Smooth muscle cell of the brain vasculature (primary cell): ENCODE measurements around the gene BCAM.
A peak's percentile ranks its signal among the peaks of the same experiment; 100 is the strongest.
"Not testable (repeated sequence)": the region's sequence is repeated elsewhere in the genome, so short reads cannot be mapped to it uniquely, and the experiment has no call there.

Source experiments
- DNase-seq: peaks from one replicate; pipeline ENCODE4 v3.0.0-alpha.2; 2012; ENCODE audit warnings: low read depth, low spot score

Gene BCAM, protein sequence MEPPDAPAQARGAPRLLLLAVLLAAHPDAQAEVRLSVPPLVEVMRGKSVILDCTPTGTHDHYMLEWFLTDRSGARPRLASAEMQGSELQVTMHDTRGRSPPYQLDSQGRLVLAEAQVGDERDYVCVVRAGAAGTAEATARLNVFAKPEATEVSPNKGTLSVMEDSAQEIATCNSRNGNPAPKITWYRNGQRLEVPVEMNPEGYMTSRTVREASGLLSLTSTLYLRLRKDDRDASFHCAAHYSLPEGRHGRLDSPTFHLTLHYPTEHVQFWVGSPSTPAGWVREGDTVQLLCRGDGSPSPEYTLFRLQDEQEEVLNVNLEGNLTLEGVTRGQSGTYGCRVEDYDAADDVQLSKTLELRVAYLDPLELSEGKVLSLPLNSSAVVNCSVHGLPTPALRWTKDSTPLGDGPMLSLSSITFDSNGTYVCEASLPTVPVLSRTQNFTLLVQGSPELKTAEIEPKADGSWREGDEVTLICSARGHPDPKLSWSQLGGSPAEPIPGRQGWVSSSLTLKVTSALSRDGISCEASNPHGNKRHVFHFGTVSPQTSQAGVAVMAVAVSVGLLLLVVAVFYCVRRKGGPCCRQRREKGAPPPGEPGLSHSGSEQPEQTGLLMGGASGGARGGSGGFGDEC

DNA sequence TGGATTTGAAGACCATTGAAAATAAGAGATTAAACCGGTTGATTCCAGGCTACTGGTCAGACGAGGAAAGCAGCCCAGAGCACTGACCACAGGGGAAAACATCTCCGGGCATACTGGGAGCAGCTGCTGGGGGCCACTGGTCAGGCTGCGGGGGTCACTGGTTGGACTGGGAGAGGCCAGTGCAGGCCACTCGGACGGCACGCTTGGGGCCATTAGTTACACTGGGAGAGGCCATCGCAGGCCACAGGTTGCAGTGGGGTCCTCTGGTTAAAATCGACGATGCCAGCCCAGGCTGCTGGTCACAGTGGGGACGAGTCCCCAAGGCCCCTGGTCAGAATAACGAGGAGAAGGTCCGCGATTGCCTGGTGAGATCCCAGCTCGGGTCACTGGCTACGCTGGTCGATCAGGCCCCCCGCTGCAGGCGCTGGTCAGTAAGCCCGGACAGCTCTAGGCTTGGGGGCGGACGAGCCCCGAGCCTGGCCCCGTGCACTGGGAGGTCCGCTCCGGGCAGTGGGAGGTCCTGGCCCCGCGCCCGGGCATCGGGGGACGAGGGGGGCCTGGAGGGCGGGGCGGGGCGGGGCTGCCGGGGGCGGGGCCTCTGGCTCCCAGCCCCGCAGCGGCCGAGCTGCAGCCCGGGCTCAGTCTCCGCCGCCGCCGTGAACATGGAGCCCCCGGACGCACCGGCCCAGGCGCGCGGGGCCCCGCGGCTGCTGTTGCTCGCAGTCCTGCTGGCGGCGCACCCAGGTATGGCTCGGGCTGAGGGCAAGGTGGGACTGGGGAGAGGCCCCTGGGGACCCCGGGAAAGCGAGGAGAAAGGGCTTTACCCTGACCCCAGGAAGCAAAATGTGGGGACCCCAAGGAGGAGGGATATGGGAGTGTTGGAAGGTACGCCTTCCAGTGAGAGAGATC is at the start of gene BCAM:
Gene BCAM (plus strand): TSS at position 641 of the 909 bp plus-strand sequence. CDS start 22 bp downstream, at position 663.
- no peak for DNase-seq

DNA sequence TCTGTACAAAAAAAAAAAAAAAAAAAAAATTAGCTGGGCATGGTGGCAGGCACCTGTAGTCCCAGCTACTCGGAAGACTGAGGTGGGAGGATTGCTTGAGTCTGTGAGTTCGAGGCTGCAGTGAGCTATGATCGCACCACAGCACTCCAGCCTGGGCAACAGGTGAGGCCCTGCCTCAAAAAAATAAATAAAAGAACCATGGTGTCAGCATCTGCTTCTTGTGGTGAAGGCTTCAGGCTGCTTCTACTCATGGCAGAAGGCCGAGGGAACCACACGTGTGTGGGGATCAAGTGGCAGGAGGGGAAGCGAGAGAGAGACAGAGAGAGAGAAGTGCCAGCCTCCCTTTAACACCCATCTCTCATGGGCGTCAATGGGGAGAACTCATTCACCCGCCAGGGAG is 46.9 kb upstream of the BCAM start:
- DNase-seq = no peak

DNA sequence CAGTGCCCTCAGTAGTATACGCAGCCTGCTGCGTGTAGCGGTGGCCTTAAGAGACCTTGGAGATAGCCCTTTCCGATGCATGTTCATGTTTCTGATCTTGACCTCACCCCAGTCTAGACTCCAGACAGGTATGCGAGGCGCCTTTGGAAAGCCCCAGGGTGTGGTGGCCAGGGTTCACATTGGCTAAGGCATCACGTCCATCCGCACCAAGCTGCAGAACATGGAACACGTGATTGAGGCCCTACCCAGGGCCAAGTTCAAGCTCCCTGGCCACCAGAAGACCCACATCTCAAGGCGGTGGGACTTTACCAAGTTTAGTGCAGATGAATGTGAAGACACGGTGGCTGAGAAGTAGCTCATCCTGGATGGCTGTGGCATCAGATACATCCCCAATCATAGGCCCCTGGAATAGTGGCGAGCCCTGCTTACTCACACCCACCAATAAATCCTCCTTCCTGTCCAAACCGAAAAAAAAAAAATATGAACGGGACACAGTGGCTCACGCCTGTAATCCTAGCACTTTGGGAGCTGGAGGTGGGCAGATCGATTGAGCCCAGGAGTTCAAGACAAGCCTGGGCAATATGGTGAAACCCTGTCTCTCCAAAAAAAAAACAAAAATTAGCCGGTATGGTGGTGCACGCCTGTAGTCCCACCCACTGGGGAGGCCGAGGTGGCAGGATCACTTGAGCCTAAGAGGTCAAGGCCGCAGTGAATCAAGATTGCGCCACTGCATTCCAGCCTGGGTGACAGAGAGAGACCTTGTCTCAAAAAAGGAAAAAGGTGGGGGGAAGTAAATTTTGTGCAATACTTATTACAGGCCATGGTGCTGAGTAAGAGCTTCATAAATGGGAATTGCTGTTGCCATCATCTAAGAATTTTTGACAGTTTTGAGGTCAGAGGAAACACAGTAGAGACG is 43.6 kb upstream of the BCAM start:
- DNase-seq = no peak

DNA sequence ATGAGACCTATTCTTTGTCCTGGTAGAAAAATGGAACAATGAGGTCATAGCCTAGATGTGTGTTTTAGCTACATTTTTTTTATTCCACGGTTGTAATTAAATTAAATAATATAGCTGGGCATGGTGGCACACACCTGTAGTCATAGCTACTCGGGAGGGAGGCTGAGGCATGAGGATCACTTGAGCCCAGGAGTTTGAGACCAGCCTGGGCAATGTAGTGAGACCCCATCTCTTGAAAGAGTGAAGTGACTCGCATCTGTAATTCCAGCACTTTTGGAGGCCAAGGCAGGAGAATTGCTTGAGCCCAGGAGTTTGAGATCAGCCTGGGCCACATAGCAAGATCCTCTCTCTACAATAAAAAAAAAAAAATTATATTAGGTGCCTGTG is 43.0 kb upstream of the BCAM start:
- no peak for DNase-seq

DNA sequence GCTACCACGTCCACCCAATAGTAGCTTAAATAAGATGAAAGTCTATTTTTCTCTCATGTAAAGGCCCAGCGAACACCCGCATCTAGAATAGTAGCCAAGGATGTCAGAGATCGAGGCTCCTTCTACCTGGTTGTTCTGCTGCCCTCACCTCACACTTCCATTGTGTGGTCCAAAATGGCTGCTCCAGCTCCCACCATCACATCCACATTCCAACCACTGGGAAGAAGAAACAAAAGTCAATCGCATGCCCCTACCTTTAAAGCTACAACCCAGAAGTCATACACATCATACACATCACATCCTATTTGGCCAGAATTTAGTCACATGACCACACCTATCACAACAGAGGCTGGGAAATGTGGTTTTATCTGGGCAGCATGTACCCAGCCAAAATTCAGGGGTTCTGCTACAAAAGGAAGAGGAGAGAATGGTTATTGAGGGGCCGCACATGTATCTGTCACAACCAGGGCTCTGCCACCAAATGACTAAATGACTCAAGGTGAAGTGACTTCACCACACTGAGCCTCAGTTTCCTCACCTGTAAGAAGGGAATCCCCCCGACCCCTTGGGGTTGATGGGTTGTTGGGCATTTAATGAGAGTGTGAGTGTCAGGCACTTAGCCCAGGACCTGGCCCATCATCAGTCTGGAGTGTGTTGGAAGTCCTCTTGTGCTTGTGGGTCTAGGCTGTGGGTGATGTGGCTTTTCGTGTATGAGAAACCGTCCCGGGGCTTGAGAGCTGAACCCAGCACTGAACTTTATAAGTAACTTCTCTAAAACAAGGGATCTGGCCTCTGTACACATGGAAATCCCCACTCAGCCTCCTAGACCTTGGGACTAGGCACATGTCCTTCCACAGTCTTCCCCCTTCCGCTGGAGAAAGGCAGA is 41.4 kb upstream of the BCAM start:
- no peak for DNase-seq

DNA sequence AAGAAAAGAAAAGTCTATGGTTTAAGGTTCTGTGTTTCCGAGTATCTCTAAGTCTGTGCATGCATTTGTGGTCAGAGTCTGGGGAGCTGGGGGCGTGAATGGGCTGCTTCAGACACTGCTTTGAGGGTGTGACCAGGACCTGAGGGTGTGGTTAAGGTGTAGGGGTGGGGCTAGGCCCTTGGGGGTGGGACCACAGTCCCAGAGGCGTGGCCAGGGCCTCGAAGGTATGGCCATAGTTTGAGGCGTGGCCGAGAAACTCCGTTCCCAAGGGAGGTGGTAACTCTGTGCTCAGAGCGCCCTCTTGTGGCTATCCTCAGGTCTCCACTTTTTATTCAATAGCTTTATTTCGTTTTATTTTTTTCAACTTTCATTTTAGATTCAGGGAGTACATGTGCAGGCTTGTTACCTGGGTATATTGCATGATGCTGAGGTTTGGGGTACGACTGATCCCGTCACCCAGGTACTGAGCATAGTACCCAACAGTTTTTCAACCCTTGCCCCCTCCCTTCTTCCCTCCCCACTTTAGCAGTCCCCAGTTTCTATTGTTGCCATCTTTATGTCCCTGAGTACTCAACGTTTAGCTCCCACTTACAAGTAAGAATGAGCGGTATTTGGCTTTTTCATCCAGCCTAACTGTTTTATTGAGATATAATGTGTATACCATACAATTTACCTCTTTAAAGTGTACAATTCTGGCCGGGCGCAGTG is 38.2 kb upstream of the BCAM start:
- DNase-seq = peak; percentile 77

DNA sequence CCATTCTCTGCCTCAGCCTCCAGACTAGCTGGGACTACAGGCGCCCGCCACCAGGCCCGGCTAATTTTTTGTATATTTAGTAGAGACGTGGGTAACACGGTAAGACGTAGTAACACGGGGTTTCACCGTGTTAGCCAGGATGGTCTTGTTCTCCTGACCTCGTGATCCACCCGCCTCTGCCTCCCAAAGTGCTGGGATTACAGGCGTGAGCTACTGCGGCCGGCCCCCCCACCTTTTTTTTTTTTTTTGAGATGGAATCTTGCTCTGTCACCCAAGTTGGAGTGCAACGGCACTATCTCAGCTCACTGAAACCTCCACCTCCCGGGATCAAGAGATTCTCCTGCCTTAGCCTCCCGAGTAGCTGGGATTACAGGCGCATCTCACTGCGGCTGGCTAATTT is 36.8 kb upstream of the BCAM start:
- not testable (repeated sequence) for DNase-seq

DNA sequence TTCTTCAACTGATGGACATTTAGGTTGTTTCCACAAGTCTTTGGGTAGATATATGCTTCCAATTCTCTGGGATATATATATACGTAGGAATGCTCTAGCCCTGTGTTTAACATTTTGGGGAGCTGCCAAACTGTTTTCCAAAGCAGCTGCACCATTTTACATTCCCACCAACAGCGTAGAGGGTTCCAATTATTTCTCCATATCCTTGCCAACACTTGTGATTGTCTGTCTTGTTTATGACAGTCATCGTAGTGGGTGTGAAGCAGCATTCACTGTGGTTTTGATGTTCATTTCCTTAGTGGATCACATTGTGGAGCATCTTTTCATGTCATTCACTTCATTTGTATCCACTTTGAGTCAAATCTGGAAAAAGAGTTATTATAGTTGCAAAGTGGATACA is 35.9 kb upstream of the BCAM start:
- no peak for DNase-seq

DNA sequence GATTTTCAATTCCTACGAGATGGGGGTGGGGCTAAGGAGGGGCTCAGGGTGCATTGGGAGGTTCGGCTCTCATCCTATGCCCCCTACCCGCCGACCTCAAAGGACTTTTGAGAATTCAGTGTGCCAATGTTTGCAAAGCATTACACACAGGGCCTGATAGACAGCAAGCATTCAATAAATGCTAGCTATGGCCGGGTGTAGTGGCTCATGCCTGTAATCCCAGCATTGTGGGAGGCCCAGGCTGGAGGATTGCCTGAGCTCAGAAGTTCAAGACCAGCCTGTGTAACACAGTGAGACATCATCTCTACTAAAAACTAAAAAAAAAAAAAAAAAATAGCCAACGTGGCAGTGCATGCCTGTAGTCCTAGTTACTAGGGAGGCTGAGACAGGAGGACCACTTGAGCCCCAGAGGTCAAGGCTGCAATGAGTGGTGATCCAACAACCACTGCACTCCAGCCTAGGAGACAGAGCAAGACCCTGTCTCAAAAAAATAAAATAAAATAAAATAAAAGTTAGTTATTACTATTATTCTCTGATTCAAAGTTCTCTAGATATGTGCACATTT is 33.1 kb upstream of the BCAM start:
- DNase-seq = no peak

DNA sequence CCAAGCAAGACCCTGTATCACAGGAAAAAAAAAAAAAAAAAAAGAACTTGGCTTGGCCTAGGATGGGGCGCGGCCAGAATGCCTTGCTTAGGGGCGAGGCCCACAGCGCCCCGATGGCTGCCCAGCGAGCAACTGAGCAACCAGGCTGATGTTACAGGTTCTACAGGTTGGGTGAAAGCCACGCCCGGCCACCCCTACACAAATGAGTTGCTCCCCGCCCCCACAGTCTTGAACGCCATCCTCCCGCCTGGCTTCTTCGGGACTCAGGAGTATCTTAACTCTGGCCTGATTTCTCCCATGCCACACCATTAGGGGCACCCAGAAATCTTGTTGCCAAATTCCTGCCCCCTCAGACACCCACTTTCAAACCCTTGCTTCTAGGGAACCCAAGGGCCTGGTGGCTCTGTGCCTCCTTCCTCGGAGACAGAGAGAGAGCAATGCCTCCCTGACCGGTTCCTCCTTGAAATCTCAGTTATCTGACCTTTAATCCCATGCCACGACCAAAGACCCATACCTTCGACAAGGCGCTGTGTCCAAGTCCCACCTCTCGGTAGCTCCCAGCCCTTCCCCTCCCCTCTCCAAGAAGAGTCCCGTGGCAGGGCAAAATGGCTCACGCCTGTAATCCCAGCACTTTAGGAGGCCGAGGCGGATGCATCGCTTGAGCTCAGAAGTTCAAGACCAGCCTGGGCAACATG is 32.4 kb upstream of the BCAM start:
- no peak for DNase-seq

DNA sequence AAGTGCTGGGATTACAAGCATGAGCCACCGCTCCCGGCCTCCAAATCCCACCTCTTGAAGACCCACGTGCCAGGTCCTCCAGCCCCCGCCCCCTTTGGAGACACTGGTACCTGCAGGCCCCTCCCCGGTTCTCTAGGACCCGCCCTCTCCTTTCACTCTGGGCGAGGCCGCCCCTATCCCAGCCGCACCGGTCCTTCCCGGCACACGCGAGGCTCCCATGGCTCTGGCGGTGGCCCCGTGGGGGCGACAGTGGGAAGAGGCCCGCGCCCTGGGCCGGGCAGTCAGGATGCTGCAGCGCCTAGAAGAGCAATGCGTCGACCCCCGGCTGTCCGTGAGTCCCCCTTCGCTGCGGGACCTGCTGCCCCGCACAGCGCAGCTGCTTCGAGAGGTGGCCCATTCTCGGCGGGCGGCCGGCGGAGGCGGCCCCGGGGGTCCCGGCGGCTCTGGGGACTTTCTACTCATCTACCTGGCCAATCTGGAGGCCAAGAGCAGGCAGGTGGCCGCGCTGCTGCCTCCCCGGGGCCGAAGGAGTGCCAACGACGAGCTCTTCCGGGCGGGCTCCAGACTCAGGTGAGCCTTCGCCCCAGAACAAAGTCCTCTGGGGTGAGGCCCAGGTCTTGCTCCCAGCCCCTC is 31.1 kb upstream of the BCAM start, which contains the start of gene CBLC:
Gene CBLC (plus strand): TSS at position 176 of the 633 bp plus-strand sequence. CDS start 42 bp downstream, at position 218.
- no peak for DNase-seq

DNA sequence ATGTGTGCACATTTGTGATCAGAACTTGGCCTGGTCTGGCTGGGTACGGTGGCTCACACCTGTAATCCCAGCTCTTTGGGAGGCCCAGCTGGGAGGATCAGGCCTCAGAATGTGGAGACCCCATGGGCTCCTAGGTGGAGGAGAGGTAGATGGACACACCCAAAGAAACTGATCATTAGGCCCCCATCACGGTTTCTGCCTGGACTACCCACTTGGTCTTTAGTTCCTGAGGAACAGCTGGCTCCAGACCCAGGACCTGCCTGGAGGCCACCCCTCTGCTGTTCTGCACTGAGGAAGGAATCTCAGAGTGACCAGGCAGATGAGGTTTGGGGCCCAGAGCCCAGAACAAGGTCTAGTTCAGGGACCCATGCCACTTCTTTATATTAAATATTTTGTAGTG is 29.8 kb upstream of the BCAM start:
- no peak for DNase-seq

DNA sequence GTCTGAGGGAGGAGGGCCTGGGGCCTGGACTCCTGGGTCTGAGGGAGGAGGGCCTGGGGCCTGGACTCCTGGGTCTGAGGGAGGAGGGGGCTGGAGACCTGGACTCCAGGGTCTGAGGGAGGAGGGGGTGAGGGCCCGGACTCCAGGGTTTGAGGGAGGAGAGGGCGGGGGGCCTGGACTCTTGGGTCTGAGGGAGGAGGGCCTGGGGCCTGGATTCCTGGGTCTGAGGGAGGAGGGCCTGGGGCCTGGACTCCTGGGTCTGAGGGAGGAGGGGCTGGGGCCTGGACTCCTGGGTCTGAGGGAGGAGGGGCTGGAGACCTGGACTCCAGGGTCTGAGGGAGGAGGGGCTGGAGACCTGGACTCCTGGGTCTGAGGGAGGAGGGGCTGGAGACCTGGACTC is 27.2 kb upstream of the BCAM start:
- not testable (repeated sequence) for DNase-seq

DNA sequence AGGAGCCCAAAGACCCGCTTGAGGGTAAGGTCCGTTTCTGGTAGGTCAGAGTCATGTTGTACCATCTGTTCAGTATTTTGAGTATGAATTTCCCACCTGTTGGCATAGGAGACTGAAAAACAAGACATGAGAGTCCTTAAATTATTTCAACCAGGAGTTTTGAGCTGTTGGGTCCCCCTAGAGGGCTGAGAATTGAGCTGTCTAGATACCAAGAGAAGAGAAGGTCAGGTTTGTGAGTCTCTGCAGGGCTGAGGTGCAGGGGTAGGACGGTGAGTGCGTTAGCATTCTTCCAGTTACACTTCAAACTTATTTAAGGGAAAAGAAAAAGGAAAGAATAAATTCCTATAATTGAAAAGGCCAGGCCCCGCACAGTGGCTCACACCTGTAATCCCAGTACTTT is 26.2 kb upstream of the BCAM start:
- DNase-seq = no peak

DNA sequence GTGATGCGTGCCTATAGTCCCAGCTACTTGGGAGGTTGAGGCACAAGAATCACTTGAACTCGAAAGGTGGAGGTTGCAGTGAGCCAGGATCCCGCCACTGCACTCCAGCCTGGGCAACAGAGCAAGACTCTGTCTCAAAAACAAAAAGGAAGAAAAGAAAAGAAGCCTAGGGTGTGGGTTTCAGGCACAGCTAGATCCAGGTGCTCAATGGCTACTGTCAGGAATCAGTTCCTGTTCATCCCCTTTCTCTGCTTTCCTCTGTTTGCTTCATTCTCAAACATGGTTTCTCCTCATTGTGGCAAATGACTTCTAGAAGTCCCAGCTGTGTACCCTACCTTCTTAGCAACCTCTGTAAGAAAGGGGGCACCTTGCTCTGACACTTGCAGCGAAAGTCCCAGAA is 25.4 kb upstream of the BCAM start:
- no peak for DNase-seq

DNA sequence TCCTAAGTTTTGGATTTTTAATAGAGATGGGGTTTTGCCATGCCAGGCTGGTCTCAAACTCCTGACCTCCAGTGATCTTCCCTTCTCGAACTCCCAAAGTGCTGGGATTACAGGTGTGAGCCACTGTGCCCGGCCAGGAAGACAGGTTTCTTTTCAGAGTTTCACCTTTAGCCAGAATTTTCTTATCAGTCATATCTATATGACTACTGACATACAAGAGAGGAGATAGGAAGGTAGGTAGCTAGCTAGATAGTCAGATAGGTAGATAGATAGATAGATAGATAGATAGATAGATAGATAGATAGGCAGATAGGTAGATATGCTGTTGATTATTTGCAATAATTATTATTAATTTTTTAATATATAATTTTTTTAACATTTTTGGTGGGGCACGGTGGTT is 23.6 kb upstream of the BCAM start:
- no peak for DNase-seq

DNA sequence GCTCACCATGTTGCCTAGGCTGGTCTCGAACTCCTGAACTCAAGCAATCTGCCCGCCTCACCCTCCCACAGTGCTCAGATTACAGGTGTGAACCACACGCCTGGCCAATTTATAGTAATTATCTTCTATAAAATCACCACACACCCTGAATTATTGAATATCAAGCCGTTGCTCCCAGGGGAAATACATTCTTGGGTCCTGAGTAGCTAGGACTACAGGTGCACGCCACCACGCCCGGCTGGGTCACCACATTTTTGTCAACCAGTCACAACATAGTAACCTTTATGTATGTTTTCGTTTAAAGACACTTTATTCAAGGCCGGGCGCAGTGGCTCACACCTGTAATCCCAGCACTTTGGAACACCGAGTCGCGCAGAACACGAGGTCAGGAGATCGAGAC is 22.9 kb upstream of the BCAM start:
- no peak for DNase-seq

DNA sequence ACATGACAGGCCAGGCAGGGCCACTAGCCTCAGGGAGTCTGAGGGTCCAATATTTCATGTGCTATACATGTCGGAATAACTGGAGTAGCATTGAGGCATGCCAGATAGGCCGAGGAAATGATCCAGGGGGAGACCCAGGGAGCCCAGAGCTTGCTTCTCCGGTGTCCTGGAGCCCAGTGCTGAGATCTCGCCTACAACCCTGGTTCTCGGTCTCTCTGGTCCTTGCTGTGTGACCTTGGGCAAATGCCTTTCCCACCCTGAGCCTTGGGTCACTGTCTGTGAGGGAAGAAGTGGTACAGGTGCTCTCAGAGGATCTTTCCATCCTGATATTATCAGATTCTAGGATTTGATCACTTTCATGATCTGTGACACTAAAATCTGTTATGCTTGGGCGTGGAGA is 19.9 kb upstream of the BCAM start:
- DNase-seq = no peak
